H9 (cell line): Measurements from ENCODE around the gene SPECC1L. TPM values are rescaled to one million over a fixed set of nuclear protein-coding genes. Genes with fewer than 3 reads are reported as not detected.
A peak's percentile ranks its signal among the peaks of the same experiment; 100 is the strongest.

Experiments
- DNase-seq: peaks from one replicate; pipeline ENCODE4 v3.0.0-alpha.2; 2017
- H2AFZ ChIP-seq: one replicate; pipeline ENCODE4 v1.6.1; 2013; ENCODE audit warnings: mild to moderate bottlenecking, low read length, control low read depth, moderate library complexity
- H2AK5ac ChIP-seq: 2 replicates; pipeline ENCODE4 v1.6.1; 2013; ENCODE audit warnings: low read length, control low read depth, mixed read lengths; ENCODE audit not compliant: insufficient read length
- H2BK120ac ChIP-seq: one replicate; pipeline ENCODE4 v1.6.1; 2013; ENCODE audit warnings: low read depth, mild to moderate bottlenecking, low read length, control low read depth, inconsistent platforms; ENCODE audit not compliant: poor library complexity, severe bottlenecking
- H2BK12ac ChIP-seq: 2 replicates; pipeline ENCODE4 v1.6.1; 2013; ENCODE audit warnings: low read length, control low read depth, mixed read lengths, low read depth; ENCODE audit not compliant: insufficient read length
- H2BK15ac ChIP-seq: 2 replicates; pipeline ENCODE4 v1.6.1; 2013; ENCODE audit warnings: low read depth, low read length, control low read depth
- H2BK20ac ChIP-seq: one replicate; pipeline ENCODE4 v1.6.1; 2013; ENCODE audit warnings: low read depth, mild to moderate bottlenecking, low read length, control low read depth, inconsistent platforms; ENCODE audit not compliant: poor library complexity, severe bottlenecking
- H2BK5ac ChIP-seq: 2 replicates; pipeline ENCODE4 v1.6.1; 2013; ENCODE audit warnings: low read length, control low read depth, mixed read lengths; ENCODE audit not compliant: insufficient read length
- H3K14ac ChIP-seq: 2 replicates; pipeline ENCODE4 v1.6.1; 2013; ENCODE audit warnings: low read length, control low read depth; ENCODE audit not compliant: insufficient read depth
- H3K18ac ChIP-seq: 2 replicates; pipeline ENCODE4 v1.6.1; 2013; ENCODE audit warnings: low read depth, mild to moderate bottlenecking, mixed read lengths, low read length, control low read depth; ENCODE audit not compliant: insufficient read length
- H3K23ac ChIP-seq: 2 replicates; pipeline ENCODE4 v1.6.1; 2013; ENCODE audit warnings: low read length, control low read depth, mixed read lengths, low read depth; ENCODE audit not compliant: insufficient read length
- H3K23me2 ChIP-seq: 2 replicates; pipeline ENCODE4 v1.6.1; 2013; ENCODE audit warnings: low read depth, mild to moderate bottlenecking, mixed read lengths, low read length, control low read depth; ENCODE audit not compliant: insufficient read length, poor library complexity, severe bottlenecking
- H3K27ac ChIP-seq: 2 replicates; pipeline ENCODE4 v1.5.1; 2013; ENCODE audit warnings: low read length, control low read depth, mixed read lengths, low read depth; ENCODE audit not compliant: insufficient read length
- H3K27me3 ChIP-seq: 2 replicates; pipeline ENCODE4 v1.6.1; 2013; ENCODE audit warnings: low read length, control low read depth, inconsistent platforms; ENCODE audit not compliant: insufficient read depth
- H3K4ac ChIP-seq: 2 replicates; pipeline ENCODE4 v1.6.1; 2013; ENCODE audit warnings: low read depth, mild to moderate bottlenecking, control low read depth, inconsistent platforms, low read length, moderate library complexity
- H3K4me1 ChIP-seq: 2 replicates; pipeline ENCODE4 v1.6.1; 2013; ENCODE audit warnings: low read length, control low read depth, inconsistent platforms; ENCODE audit not compliant: insufficient read depth
- H3K4me2 ChIP-seq: 2 replicates; pipeline ENCODE4 v1.6.1; 2013; ENCODE audit warnings: low read length, control low read depth, mixed read lengths; ENCODE audit not compliant: insufficient read length, insufficient read depth
- H3K56ac ChIP-seq: 2 replicates; pipeline ENCODE4 v1.6.1; 2013; ENCODE audit warnings: low read depth, mild to moderate bottlenecking, mixed read lengths, low read length, control low read depth; ENCODE audit not compliant: insufficient read length
- H3K79me1 ChIP-seq: 2 replicates; pipeline ENCODE4 v1.6.1; 2013; ENCODE audit warnings: low read depth, mild to moderate bottlenecking, moderate library complexity, low read length, control low read depth, inconsistent platforms; ENCODE audit not compliant: insufficient read depth, poor library complexity, severe bottlenecking
- H3K79me2 ChIP-seq: 2 replicates; pipeline ENCODE4 v1.6.1; 2013; ENCODE audit warnings: low read length, control low read depth, inconsistent platforms; ENCODE audit not compliant: insufficient read depth
- H3K9ac ChIP-seq: 2 replicates; pipeline ENCODE4 v1.6.1; 2013; ENCODE audit warnings: low read length, control low read depth, mixed read lengths; ENCODE audit not compliant: insufficient read length; ENCODE audit errors: extremely low read depth
- H3K9me3 ChIP-seq: one replicate; pipeline ENCODE4 v1.6.1; 2013; ENCODE audit warnings: low read depth, low read length, inconsistent platforms; ENCODE audit not compliant: control insufficient read depth
- H3T11ph ChIP-seq: one replicate; pipeline ENCODE4 v1.6.1; 2013; ENCODE audit warnings: mild to moderate bottlenecking, low read length, control low read depth, inconsistent platforms
- H4K20me1 ChIP-seq: one replicate; pipeline ENCODE4 v1.6.1; 2013; ENCODE audit not compliant: control insufficient read depth, insufficient read length, insufficient read depth
- H4K5ac ChIP-seq: 2 replicates; pipeline ENCODE4 v1.6.1; 2013; ENCODE audit warnings: low read depth, mild to moderate bottlenecking, mixed read lengths, low read length, control low read depth; ENCODE audit not compliant: insufficient read length
- H4K8ac ChIP-seq: replicated peaks from 2 replicates; pipeline ENCODE4 v1.6.1; 2013; ENCODE audit warnings: low read length, control low read depth, mixed read lengths, low read depth; ENCODE audit not compliant: insufficient read length
- H4K91ac ChIP-seq: 2 replicates; pipeline ENCODE4 v1.6.1; 2013; ENCODE audit warnings: low read depth, mild to moderate bottlenecking, moderate library complexity, mixed read lengths, low read length, control low read depth; ENCODE audit not compliant: insufficient read length
- H3K27ac Mint-ChIP-seq, 3 experiments: 2 replicates in 2 of 3; 3 replicates in 1 of 3; pipeline ENCODE4 v1.8.0; 2020 to 2021; ENCODE audit warnings: mixed read lengths in 3 of 3, mild to moderate bottlenecking in 1 of 3, moderate library complexity in 1 of 3
- H3K27me3 Mint-ChIP-seq: 2 replicates; pipeline ENCODE4 v1.8.0; 2021; ENCODE audit warnings: low read depth, mild to moderate bottlenecking, moderate library complexity, mixed read lengths
- H3K36me3 Mint-ChIP-seq, 3 experiments: 2 replicates in 2 of 3; 3 replicates in 1 of 3; pipeline ENCODE4 v1.8.0; 2020 to 2021; ENCODE audit warnings: low read depth in 3 of 3, mixed read lengths in 3 of 3; ENCODE audit not compliant: insufficient read depth in 1 of 3
- H3K4me1 Mint-ChIP-seq, 2 experiments: 2 replicates each; pipeline ENCODE4 v1.8.0; 2020; ENCODE audit warnings: mixed read lengths in 2 of 2
- H3K4me3 Mint-ChIP-seq, 2 experiments: 2 replicates in 1 of 2; 3 replicates in 1 of 2; pipeline ENCODE4 v1.8.0; 2020 to 2021; ENCODE audit warnings: mild to moderate bottlenecking in 2 of 2, mixed read lengths in 2 of 2, moderate library complexity in 1 of 2
- H3K9me3 Mint-ChIP-seq, 2 experiments: 2 replicates in 1 of 2; 3 replicates in 1 of 2; pipeline ENCODE4 v1.8.0; 2020; ENCODE audit warnings: mild to moderate bottlenecking in 2 of 2, mixed read lengths in 2 of 2, moderate library complexity in 1 of 2
- CTCF ChIP-seq: fragments of 200-600 bp; sonication (generic); conservative IDR thresholded peaks from 3 replicates; pipeline ENCODE4 v1.8.0; 2021; ENCODE audit warnings: antibody characterized with exemption, mild to moderate bottlenecking
- WGBS: extraction: QIAGEN DNeasy Blood & Tissue Kit; methylation state at CpG from one replicate; pipeline ENCODE4 v1.1.7; 2013; ENCODE audit warnings: missing lambda C conversion rate, low lambda C conversion rate, mixed read lengths; ENCODE audit not compliant: insufficient read length; ENCODE audit errors: extremely low coverage; 5-methylcytosine and 5-hydroxymethylcytosine counted together
- total RNA-seq: library from RNA; stranded (reverse); gene quantifications from 2 replicates; pipeline ENCODE4 v1.2.1, GENCODE V29; 2021

SPECC1L gene
- total RNA-seq, 1 experiment from 2014 or later, result 57.1 TPM

- H3K4me1 Mint-ChIP-seq, result peaks cover 25 to 29% of the 10 kb centered on the region in 2 experiments
- no peaks in the 10 kb centered on the region for H3K9me3 Mint-ChIP-seq
- H3K27ac Mint-ChIP-seq, result peak overlapping the region in 2 of 3 experiments; percentile 4 to 5; a peak in 1 of 7 replicates
- H3K56ac ChIP-seq, result no peak overlapping the region
- H3K23ac ChIP-seq, result no peak overlapping the region
- H3K27me3 ChIP-seq, result no peaks in the 10 kb centered on the region
- no peak overlapping the region for H3K4me3 Mint-ChIP-seq
- no peaks in the 10 kb centered on the region for H3K36me3 Mint-ChIP-seq
- no peaks in the 10 kb centered on the region for H3K27me3 Mint-ChIP-seq
- peaks cover 9% of the 10 kb centered on the region; the same call in 1 of the 2 replicates for H3K79me2 ChIP-seq
- peak overlapping the region; percentile 38 for H2AK5ac ChIP-seq
- H3K23me2 ChIP-seq, result no peaks in the 10 kb centered on the region
- H3K79me1 ChIP-seq, result no peaks in the 10 kb centered on the region
- TF ChIP-seq CTCF, result no peak
- H2BK15ac ChIP-seq, result no peak overlapping the region
- no peak overlapping the region for H2BK12ac ChIP-seq
- no peaks in the 10 kb centered on the region; the same call in 1 of the 2 replicates for H3K4me1 ChIP-seq
- no peak overlapping the region for H3K4ac ChIP-seq
- H4K91ac ChIP-seq, result no peak overlapping the region
- H2AFZ ChIP-seq, result no peak overlapping the region
- H3K4me2 ChIP-seq, result no peak overlapping the region
- DNase-seq, result no peak
- H3K9me3 ChIP-seq, result no peaks in the 10 kb centered on the region
- H4K8ac ChIP-seq, result peak overlapping the region; percentile 19
- H4K5ac ChIP-seq, result no peak overlapping the region
- no peak overlapping the region for H2BK5ac ChIP-seq
- no peak overlapping the region for H2BK120ac ChIP-seq
- peak overlapping the region; percentile 18; the same call in 1 of the 2 replicates for H3K14ac ChIP-seq
- no peak overlapping the region for H3K18ac ChIP-seq
- H3T11ph ChIP-seq, result no peak overlapping the region
- H4K20me1 ChIP-seq, result no peaks in the 10 kb centered on the region
- H2BK20ac ChIP-seq, result no peak overlapping the region
- no peak overlapping the region for H3K27ac ChIP-seq
- H3K9ac ChIP-seq, result no peak overlapping the region
- WGBS, result no CpG with 5 or more reads among the region's 4 CpGs
Measured at GRCh38 chr22:24289741-24290163, 19.1 kb downstream of the SPECC1L start.
